Body of pancreas (tissue), 4 donors: ENCODE measurements around the gene CCDC191.

Source experiments
- CTCF ChIP-seq, 7 experiments: fragments of 450-650 bp in 4 of 7; fragments of 200-600 bp in 3 of 7; sonication (generic) in 3 of 7; IDR thresholded peaks; one replicate each; pipeline ENCODE4 v1.5.1; 2016 to 2019; ENCODE audit warnings: antibody characterized with exemption in 7 of 7
- POLR2A ChIP-seq, 3 donors: fragments of 450-650 bp; IDR thresholded peaks; one replicate each; pipeline ENCODE4 v1.6.1; 2016; ENCODE audit warnings: antibody characterized with exemption in 3 of 3, mild to moderate bottlenecking in 2 of 3

DNA sequence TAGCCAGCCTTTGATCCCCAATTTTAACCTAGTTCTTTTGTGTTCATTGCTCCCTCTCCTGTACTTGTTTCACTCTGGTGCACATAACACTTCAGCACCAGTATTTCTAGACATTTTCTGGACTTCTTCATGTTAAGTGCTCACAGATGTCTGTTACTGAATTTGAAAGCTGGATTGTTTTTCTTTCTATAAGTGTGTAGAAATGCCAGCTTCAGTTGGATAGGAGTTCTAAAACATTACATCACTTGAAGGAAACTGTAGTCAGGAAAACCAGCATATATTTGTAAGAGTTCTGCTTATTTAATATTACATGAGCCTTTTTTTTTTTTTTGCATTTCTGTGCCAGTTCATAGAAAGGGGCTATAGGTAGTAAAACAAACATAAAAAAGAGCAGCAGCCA lies 21.8 kb upstream of the CCDC191 start:
- no peak for TF ChIP-seq CTCF (IDR thresholded peaks at IDR 0.05)
- TF ChIP-seq POLR2A (IDR thresholded peaks at IDR 0.05), result no peak
